NCI-H510A (cell line): ENCODE results near the gene TCERG1.

Source experiments
- DNase-seq: peaks from one replicate; lab custom pipeline; 2025; lab: John Stamatoyannopoulos, UW

The TCERG1 gene

GRCh38 chr5:146457431-146457830 lies 10.3 kb downstream of the TCERG1 start:
- DNase-seq, result no peak

GRCh38 chr5:146458894-146459293 lies 11.8 kb downstream of the TCERG1 start:
- DNase-seq, result no peak

- no peak for DNase-seq
Measured at GRCh38 chr5:146461319-146461718, 14.2 kb downstream of the TCERG1 start.

GRCh38 chr5:146463446-146463845 lies 16.3 kb downstream of the TCERG1 start:
- DNase-seq, result no peak

GRCh38 chr5:146466521-146467349 lies 19.6 kb downstream of the TCERG1 start:
- DNase-seq, result no peak

GRCh38 chr5:146467760-146468159 lies 20.6 kb downstream of the TCERG1 start:
- DNase-seq, result no peak

GRCh38 chr5:146474065-146474464 lies 26.9 kb downstream of the TCERG1 start:
- DNase-seq, result no peak

GRCh38 chr5:146475190-146475780 lies 28.2 kb downstream of the TCERG1 start:
- DNase-seq, result no peak

GRCh38 chr5:146475906-146476305 lies 28.8 kb downstream of the TCERG1 start:
- DNase-seq, result no peak

- no peak for DNase-seq
Measured at GRCh38 chr5:146482775-146483174, 35.6 kb downstream of the TCERG1 start.

- DNase-seq, result no peak
Measured at GRCh38 chr5:146484714-146485391, 37.7 kb downstream of the TCERG1 start.

- DNase-seq, result no peak
Measured at GRCh38 chr5:146490089-146490843, 43.1 kb downstream of the TCERG1 start.

GRCh38 chr5:146494656-146495055 lies 47.5 kb downstream of the TCERG1 start:
- no peak for DNase-seq

- no peak for DNase-seq
Measured at GRCh38 chr5:146499680-146500079, 52.5 kb downstream of the TCERG1 start.

GRCh38 chr5:146507428-146507827 lies 60.3 kb downstream of the TCERG1 start:
- DNase-seq, result no peak

- no peak for DNase-seq
Measured at GRCh38 chr5:146510559-146511125, 63.5 kb downstream of the TCERG1 start.

GRCh38 chr5:146513462-146513861 lies 66.3 kb downstream of the TCERG1 start:
- DNase-seq, result no peak

- DNase-seq, result no peak
Measured at GRCh38 chr5:146514575-146514974, 67.4 kb downstream of the TCERG1 start.

- DNase-seq, result no peak
Measured at GRCh38 chr5:146515473-146516150, 68.5 kb downstream of the TCERG1 start.

GRCh38 chr5:146516151-146516475 lies 69.0 kb downstream of the TCERG1 start, which contains the start of gene GPR151:
GPR151 (minus strand) TSS chr5:146516190; CDS start chr5:146516113, 77 bp downstream.
- DNase-seq, result no peak

- no peak for DNase-seq
Measured at GRCh38 chr5:146519554-146519953, 72.4 kb downstream of the TCERG1 start.
